ENCODE measurements around the gene AGTRAP. TPM values are rescaled to one million over a fixed set of nuclear protein-coding genes. Genes with fewer than 3 reads are reported as not detected.

The AGTRAP gene
- total RNA-seq, 3 donors from 2014 or later = 6.5 to 7.8 (median 7.1) TPM

DNA sequence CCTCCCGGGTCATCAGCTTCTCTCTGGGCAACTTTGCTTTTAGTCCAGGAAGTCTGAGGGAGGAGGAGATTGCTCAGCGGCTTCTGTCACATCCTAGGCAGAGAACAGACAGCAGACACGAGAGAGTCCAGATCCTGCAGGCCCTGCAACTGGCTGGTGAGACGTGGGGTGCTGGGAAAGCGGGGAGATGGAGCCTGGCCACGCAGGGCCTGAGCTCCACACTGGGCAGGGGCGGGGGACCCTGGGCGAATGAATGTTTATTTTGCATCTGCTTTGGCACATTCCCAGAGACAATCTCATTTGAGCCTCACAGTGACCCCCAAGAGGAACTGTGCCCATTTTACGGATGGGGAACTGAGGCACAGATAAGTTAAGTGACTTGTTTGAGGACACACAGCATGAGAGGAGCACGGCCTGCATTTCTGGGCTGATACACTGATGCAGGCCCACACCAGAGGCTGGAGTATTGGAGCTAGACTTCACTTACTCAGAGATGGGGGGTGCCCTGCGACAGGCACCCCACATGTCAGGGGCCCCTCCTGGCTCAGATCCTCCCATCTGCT lies 35.6 kb downstream of the AGTRAP start:
- Mint-ChIP-seq H3K4me3 (no peak overlapping the region), H3K27me3 (ENCODE audit: low read depth) (peaks cover 3% of the 10 kb centered on the region), H3K4me1 (ENCODE audit: low read depth) (no peaks in the 10 kb centered on the region), H3K36me3 (ENCODE audit: insufficient read depth) (no peaks in the 10 kb centered on the region), H3K9me3 (no peaks in the 10 kb centered on the region)
- ATAC-seq = no peak
- DNase-seq = no peak

DNA sequence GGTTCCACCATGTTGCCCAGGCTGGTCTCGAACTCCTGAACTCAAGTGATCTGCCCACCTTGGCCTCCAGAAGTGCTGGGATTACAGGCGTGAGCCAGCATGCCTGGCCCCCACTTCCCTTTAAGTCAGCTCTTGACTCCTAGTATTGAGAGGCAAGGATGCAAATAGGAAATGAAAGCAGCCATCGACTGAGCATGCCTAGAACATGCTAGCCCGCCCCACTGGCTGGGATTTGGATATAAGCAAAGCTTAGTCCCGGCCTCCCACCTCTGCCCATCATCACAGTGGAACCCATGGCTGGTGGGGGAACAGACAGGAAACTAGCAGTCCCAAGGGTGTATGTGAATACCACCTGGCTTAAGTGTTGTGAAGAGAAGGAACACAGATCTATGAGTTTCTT lies 36.5 kb downstream of the AGTRAP start:
- Mint-ChIP-seq H3K4me1 (ENCODE audit: low read depth) (no peaks in the 10 kb centered on the region), H3K36me3 (ENCODE audit: insufficient read depth) (no peaks in the 10 kb centered on the region), H3K27me3 (ENCODE audit: low read depth) (peaks cover 2% of the 10 kb centered on the region), H3K4me3 (no peak overlapping the region), H3K9me3 (no peaks in the 10 kb centered on the region)
- DNase-seq (no peak), ATAC-seq (no peak)

DNA sequence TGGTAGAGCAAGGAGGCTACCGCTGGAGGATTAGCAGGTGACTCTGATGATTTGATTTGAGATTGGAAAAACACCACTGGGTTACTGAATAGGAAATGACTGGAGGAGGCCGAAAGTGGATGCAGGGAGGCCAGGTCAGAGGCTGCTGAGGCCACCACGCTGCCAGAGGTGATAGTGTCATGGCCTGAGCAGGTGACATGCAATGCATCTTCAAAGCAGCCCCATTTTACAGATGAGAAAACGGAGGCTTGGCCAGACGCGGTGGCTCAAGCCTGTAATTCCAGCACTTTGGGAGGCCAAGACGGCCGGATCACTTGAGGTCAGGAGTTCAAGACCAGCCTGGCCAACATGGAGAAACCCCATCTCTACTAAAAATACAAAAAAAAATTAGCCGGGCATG lies 38.8 kb downstream of the AGTRAP start:
- Mint-ChIP-seq H3K4me3 (no peak overlapping the region), H3K27me3 (ENCODE audit: low read depth) (peaks cover 2% of the 10 kb centered on the region), H3K4me1 (ENCODE audit: low read depth) (no peaks in the 10 kb centered on the region), H3K36me3 (ENCODE audit: insufficient read depth) (no peaks in the 10 kb centered on the region), H3K9me3 (no peaks in the 10 kb centered on the region)
- DNase-seq = no peak
- no peak for ATAC-seq

DNA sequence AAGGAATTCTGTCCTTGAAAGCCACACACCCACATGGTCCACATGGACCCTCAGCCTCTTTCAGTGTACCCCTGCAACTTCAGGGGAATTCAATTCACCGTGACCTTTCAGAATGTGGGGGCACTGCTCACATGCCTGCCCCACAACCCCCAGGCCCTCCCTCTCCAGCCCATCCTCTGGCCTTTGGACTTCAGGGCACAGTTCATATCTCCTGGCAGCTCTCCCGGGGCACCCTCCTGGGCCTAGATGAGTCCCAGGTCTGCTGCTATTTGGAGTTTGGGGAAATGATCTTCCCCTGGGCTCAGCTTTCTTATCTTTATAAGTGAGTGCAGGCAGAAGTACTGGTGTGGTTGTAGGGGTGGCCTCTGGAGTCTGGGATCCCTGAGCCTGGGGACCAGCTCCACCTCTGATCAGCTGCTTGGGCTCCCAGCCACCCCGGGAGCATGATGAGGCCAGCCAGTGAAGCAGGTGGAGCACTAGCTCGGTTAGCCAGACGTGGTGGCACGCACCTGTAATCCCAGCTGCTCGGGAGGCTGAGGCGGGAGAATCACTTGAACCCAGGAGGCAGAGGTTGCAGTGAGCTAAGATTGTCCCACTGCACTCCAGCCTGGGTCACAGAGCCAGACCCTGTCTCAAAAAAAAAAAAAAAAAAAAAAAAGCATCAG lies 41.9 kb downstream of the AGTRAP start:
- H3K4me3 Mint-ChIP-seq = no peak overlapping the region
- H3K36me3 Mint-ChIP-seq (ENCODE audit: insufficient read depth) = no peaks in the 10 kb centered on the region
- no peaks in the 10 kb centered on the region for H3K4me1 Mint-ChIP-seq (ENCODE audit: low read depth)
- no peaks in the 10 kb centered on the region for H3K9me3 Mint-ChIP-seq
- no peak for DNase-seq
- ATAC-seq = no peak
- no peaks in the 10 kb centered on the region for H3K27me3 Mint-ChIP-seq (ENCODE audit: low read depth)

DNA sequence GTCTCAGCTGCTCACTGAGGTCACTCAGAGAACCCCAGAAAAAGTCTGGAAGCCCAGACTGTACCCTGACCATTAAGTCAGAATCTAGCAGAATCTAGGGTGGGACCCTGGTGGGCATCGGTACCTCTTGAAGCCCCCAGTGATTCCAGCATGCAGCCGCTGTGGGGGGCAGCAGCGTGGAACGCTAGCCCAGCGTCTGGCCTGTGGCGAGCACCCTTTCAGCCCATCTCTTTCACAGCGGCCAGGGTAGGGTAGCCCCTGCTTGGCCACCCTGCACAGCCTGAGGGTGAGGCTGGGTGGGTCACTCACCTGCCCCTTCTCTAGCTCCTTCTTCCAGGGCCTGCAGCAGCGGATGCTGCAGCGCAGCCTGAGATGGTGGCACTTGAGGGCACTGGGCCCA lies 42.4 kb downstream of the AGTRAP start:
- Mint-ChIP-seq H3K27me3 (ENCODE audit: low read depth) (no peaks in the 10 kb centered on the region), H3K4me3 (no peak overlapping the region), H3K9me3 (no peaks in the 10 kb centered on the region), H3K36me3 (ENCODE audit: insufficient read depth) (no peaks in the 10 kb centered on the region), H3K4me1 (ENCODE audit: low read depth) (no peaks in the 10 kb centered on the region)
- no peak for DNase-seq
- no peak for ATAC-seq

DNA sequence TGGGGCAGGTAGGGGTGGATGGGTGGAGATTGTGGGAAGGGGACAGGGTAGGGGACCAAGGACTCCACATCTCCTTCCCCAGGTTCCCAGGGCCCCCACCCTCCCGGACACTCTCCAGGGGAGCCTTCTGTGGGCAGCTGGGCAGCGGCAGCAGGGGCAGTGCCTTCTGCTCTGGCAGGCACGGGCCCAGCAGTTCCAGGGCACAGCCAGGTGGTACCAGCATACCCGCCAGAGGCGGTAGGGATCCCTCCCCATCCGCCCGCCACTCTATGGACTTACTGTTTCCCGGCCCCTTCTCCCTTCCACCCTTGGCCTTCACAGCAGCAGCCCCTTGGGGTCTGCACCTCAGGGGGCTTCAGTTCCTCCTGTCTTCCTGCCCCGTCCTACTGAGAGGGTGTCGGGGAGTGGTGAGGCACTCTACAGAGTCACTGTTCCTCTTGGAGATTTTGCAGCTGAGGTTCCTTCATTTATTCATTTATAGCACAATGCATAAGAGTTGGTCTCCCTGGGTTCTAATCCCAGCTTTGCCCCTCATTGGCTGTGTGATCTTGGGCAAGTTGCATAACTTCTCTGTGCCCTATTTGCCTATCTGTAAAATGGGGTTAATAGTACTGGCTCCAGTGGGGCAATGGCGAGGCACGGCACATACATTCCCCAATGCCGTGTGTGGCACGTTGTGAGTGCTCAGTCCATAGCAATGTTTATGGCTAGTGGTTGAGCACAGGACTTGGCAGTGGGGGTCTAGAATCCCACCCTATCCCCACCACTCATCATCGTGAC lies 43.1 kb downstream of the AGTRAP start:
- Mint-ChIP-seq H3K36me3 (ENCODE audit: insufficient read depth) (no peaks in the 10 kb centered on the region), H3K9me3 (no peaks in the 10 kb centered on the region), H3K4me3 (no peak overlapping the region), H3K4me1 (ENCODE audit: low read depth) (no peaks in the 10 kb centered on the region), H3K27me3 (ENCODE audit: low read depth) (no peaks in the 10 kb centered on the region)
- ATAC-seq (no peak), DNase-seq (no peak)

DNA sequence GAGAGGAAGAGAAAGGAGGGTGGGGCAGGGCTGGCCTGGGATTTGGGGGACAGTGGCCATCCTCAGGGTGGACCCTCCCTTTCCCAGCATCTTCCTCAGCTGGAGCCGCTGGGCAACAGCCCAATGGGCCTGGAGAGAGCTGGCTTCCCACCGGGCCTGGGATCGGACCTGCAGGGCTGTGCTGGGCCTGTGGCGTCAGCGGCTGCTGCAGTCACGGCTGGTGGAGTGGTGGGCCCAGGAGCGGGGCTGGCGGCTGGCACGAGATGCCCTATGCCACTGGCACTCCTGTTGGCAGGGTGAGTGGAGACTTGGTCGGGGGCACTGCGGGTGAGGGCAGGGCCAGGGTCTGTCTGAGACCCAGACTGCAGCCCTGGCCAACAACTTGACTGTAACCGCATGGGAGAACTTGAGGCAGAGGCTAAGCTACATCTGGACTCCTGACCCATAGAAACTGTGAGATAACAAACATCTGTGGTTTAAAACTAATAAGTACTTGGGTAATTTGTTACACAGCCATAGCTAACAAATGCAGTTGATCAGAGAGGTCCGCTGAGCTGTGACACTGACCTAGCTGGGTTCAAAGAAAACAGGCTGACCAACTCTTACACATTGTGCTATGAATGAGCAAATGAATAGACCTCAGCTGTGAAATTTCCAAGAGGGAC lies 43.9 kb downstream of the AGTRAP start:
- Mint-ChIP-seq H3K4me3 (no peak overlapping the region), H3K9me3 (no peaks in the 10 kb centered on the region), H3K4me1 (ENCODE audit: low read depth) (peaks cover 3% of the 10 kb centered on the region), H3K27me3 (ENCODE audit: low read depth) (no peaks in the 10 kb centered on the region), H3K36me3 (ENCODE audit: insufficient read depth) (no peaks in the 10 kb centered on the region)
- no peak for DNase-seq
- ATAC-seq = no peak

DNA sequence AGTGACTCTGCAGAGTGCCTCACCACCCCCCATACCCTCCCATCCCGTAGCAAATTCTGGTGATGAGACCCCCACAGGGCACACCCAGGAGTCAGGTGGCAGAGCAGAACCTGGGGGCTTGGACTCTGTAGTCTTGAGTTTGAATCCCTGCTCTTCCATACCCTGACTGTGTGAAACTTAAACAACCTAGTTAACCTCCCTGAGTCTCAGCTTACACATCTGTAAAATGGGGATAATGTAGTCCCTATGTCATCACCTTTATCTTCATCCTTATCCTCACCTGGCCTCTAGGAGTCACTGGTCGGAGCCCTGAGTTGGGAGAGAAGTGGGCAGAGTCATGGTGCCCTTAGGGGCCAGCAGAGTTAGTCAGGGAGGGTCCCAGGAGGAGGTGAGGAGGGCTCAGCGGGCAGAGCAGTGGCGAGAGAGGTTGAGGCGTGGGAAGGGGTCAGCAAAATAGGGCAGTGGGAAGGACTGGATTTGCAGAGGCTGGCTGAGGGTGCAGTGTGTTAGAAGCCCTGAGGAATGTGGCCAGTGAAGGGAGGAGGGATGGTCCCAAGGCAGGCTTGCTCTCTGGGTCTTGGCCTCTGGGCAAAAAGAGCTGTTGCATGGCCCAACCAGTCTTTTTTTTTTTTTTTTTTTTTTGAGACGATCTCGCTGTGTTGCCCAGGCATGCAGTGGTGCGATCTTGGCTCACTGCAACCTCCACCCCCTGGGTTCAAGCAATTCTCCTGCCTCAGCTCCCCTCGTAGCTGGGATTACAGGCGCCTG lies 44.6 kb downstream of the AGTRAP start:
- DNase-seq (no peak), ATAC-seq (no peak)
- Mint-ChIP-seq H3K4me1 (ENCODE audit: low read depth) (peaks cover 8% of the 10 kb centered on the region), H3K4me3 (no peak overlapping the region), H3K36me3 (ENCODE audit: insufficient read depth) (no peaks in the 10 kb centered on the region), H3K27me3 (ENCODE audit: low read depth) (no peaks in the 10 kb centered on the region), H3K9me3 (no peaks in the 10 kb centered on the region)

DNA sequence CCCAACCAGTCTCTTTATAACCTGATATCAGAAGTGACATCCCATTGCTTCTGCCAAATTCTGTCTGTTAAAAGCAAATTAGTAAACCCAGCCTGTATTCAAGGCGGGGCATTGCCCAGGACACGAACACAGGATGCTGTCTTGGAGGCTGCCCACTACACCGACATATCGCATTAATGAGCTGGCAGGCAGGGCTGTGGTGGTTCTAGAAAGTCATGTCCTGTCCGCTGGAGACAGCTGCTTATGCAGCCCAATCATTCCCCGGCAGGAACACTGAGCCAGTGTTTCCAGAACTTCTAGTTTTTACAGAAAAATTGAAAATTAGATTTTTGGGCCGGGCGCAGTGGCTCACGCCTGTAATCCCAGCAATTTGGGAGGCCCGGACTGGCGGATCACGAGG lies 45.4 kb downstream of the AGTRAP start:
- H3K27me3 Mint-ChIP-seq (ENCODE audit: low read depth) = no peaks in the 10 kb centered on the region
- H3K36me3 Mint-ChIP-seq (ENCODE audit: insufficient read depth) = no peaks in the 10 kb centered on the region
- H3K9me3 Mint-ChIP-seq = no peaks in the 10 kb centered on the region
- H3K4me3 Mint-ChIP-seq = no peak overlapping the region
- no peak for DNase-seq
- ATAC-seq = no peak
- peaks cover 8% of the 10 kb centered on the region for H3K4me1 Mint-ChIP-seq (ENCODE audit: low read depth)

DNA sequence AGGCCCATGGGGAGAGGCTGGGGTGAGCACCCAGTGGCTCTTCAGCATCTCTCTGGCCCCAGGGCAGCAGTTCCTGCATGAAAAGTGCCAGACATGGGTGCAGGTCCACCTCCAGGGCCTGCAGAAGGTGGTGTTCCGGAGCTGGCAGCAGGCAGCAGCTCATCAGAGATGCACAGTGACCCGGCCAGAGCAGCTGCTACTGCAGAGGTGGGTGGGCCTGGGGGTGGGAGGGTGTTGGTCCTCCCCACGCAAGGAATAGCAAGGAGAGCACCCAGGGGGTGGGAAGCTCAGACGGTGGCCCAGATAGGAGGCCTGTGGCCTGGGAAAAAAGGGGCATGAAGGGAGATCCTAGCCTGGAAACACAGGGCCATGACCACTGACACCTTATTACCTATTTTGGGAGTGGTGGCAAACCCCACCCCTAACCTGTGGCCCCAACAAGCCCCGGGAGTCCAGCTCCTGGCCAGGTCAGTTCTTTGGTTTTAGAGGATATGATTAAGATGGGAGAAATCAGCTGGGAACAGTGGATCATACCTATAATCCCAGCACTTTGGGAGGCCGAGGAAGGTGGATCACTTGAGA lies 46.3 kb downstream of the AGTRAP start:
- Mint-ChIP-seq H3K27me3 (ENCODE audit: low read depth) (no peaks in the 10 kb centered on the region), H3K4me1 (ENCODE audit: low read depth) (peaks cover 8% of the 10 kb centered on the region), H3K9me3 (no peaks in the 10 kb centered on the region), H3K4me3 (no peak overlapping the region), H3K36me3 (ENCODE audit: insufficient read depth) (no peaks in the 10 kb centered on the region)
- DNase-seq (no peak), ATAC-seq (no peak)

DNA sequence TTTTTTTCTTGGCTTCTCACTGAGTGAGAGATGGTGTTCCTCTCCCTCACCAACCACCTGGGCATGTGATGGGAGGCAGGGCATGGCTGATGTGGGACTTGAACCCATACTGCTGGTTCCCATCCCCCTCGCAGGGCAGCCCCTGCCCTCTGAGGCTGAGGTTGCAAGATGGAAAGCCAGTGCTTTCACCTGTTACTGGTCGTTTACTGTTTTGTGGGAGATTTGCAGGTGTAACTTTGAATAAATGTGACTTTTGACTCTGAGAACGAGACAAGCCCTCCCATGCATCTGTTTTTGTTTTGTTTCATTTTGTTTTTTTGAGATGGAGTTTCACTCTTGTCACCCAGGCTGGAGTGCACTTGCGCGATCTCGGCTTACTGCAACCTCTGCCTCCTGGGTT lies 47.6 kb downstream of the AGTRAP start:
- Mint-ChIP-seq H3K4me3 (no peak overlapping the region), H3K9me3 (no peaks in the 10 kb centered on the region), H3K4me1 (ENCODE audit: low read depth) (peaks cover 8% of the 10 kb centered on the region), H3K36me3 (ENCODE audit: insufficient read depth) (no peaks in the 10 kb centered on the region), H3K27me3 (ENCODE audit: low read depth) (no peaks in the 10 kb centered on the region)
- DNase-seq (no peak), ATAC-seq (no peak)

DNA sequence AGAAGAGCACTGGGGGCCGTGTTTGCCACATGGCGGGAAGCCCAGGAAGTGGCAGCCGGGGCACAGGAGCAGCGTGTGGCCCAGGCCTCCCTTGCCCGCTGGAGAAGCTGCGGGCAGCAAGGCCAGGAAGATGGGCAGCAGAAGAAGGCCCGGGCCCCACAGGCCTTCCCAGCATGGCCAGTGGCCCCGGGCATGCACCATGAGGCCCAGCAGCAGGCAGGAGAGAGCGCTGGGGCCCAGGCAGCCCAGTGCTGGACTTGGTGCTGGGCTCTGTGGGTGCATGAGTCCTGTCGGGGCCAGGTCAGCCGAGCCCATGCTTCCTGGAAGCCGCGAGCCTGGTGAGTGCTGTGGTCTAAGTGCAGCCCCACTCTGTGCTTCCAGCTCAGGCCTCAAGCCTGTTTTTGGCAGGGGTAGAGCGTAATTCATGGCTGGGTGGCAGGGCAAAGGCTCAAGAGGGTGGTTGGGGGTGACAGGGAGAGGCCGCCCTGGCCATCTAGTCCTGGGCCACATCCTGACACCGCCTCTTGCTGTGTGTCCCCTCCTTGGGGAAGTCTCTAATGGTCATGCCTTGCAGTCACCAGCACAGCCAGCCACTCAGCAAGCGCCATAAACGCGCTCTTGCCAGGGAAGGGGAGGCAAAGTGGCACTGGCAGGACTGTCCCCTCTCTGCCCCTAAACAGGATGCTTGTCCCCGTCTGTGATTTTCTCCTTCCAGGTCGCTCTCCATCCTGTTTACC lies 48.5 kb downstream of the AGTRAP start:
- no peak for ATAC-seq
- no peaks in the 10 kb centered on the region for H3K27me3 Mint-ChIP-seq (ENCODE audit: low read depth)
- H3K4me1 Mint-ChIP-seq (ENCODE audit: low read depth) = peaks cover 8% of the 10 kb centered on the region
- no peaks in the 10 kb centered on the region for H3K9me3 Mint-ChIP-seq
- no peak for DNase-seq
- H3K4me3 Mint-ChIP-seq = no peak overlapping the region
- H3K36me3 Mint-ChIP-seq (ENCODE audit: insufficient read depth) = no peaks in the 10 kb centered on the region

DNA sequence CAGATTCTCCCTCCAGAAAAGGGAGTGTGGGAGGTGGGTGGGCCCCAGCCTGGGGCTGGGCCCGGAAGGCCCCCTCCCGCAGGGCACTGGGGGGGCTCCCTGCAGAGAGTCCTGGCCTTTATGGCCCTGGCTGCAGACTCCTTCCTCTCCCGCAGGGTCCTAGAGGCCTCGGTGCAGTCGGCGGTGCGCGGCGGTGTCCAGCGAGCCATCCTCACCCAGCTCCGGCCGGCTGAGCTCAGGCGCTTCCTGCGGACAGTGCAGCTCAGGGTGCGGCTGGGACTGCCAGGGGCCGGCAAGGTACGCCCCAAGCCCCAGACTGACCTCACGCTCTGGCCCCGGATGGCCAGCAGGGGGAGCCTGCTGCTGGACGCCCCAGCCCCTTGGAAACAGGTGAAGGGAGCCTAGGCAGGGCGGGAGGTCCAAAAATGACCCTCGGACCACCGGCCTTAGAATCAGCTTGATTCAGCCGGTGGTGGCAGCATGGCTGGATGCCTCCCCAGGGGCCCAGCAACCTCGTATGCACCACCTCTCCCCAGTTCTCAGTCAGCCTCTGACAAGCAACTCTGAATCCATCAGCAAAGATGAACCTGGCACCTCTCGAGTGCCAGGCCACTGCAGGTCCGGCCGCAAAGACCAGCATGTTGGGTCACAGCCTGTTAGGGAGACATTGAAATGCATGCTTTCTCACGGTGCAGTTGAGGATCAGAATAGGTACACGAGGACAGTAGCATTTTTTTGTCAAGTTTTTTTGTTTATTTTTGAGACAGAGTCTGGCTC lies 49.2 kb downstream of the AGTRAP start:
- peaks cover 8% of the 10 kb centered on the region for H3K4me1 Mint-ChIP-seq (ENCODE audit: low read depth)
- DNase-seq (peak; percentile 31), ATAC-seq (peak; percentile 77 to 81)
- H3K36me3 Mint-ChIP-seq (ENCODE audit: insufficient read depth) = no peaks in the 10 kb centered on the region
- no peaks in the 10 kb centered on the region for H3K9me3 Mint-ChIP-seq
- no peaks in the 10 kb centered on the region for H3K27me3 Mint-ChIP-seq (ENCODE audit: low read depth)
- H3K4me3 Mint-ChIP-seq = peak overlapping the region; percentile 46

Data from activated T-cell treated with anti-CD3 and anti-CD28 coated beads, Interleukin-2, amount 50 U/mL, for 4 hours (primary cell).